Stomach smooth muscle (tissue), 2 donors: ENCODE measurements around the gene LCN6.
"Not testable (repeated sequence)": the region's sequence is repeated elsewhere in the genome, so short reads cannot be mapped to it uniquely, and the experiment has no call there.

Experiments
- H3K27ac ChIP-seq: one replicate; pipeline ENCODE4 v1.7.0; 2013; ENCODE audit warnings: mild to moderate bottlenecking, low read length, inconsistent platforms
- H3K27me3 ChIP-seq, 2 donors: one replicate each; pipeline ENCODE4 v1.7.0; 2013; ENCODE audit warnings: low read length in 2 of 2; ENCODE audit not compliant: insufficient read depth in 2 of 2, control insufficient read depth in 1 of 2
- H3K36me3 ChIP-seq, 2 donors: one replicate each; pipeline ENCODE4 v1.7.0; 2013; ENCODE audit warnings: low read length in 2 of 2; ENCODE audit not compliant: control insufficient read depth in 2 of 2, insufficient read depth in 2 of 2
- H3K4me1 ChIP-seq: one replicate; pipeline ENCODE4 v1.7.0; 2013; ENCODE audit warnings: low read length; ENCODE audit not compliant: control insufficient read depth, insufficient read depth
- H3K4me3 ChIP-seq, 2 donors: one replicate each; pipeline ENCODE4 v1.7.0; 2013; ENCODE audit warnings: low read length in 2 of 2
- H3K9ac ChIP-seq, 2 donors: one replicate each; pipeline ENCODE4 v1.7.0; 2013; ENCODE audit warnings: low read length in 2 of 2, mild to moderate bottlenecking in 1 of 2
- H3K9me3 ChIP-seq, 2 donors: one replicate each; pipeline ENCODE4 v1.7.0; 2013; ENCODE audit warnings: low read length in 2 of 2; ENCODE audit not compliant: control insufficient read depth in 2 of 2
- donor health status: healthy.
- donor health status: Pancreatic carcinoma.

The LCN6 gene

DNA sequence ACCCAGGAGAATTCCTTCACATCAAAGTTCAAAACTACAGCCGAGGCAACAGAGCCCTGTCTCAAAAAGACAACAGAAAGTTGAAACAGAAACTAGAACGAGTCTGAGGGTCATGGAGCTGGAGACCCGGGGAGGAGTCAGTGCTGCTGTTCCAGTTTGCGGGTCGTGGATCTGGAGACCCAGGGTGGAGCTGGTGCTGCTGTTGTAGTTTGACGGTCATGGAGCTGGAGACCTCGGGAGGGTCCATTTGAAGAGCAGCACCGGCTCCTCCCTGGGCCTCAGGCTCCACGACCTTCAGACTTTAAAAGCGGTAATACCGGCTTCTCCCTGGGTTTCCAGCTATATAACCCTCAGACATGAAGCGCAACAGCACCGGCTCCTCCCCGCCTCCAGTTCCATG lies 29.0 kb upstream of the LCN6 start:
- Histone ChIP-seq H3K9me3 (peaks cover 5 to 15% of the 10 kb centered on the region in 2 donors), H3K36me3 (no peaks in the 10 kb centered on the region), H3K9ac (no peak overlapping the region), H3K27me3 (peaks cover 4 to 8% of the 10 kb centered on the region in 2 donors), H3K27ac (no peak overlapping the region), H3K4me1 (no peaks in the 10 kb centered on the region), H3K4me3 (no peak overlapping the region)

DNA sequence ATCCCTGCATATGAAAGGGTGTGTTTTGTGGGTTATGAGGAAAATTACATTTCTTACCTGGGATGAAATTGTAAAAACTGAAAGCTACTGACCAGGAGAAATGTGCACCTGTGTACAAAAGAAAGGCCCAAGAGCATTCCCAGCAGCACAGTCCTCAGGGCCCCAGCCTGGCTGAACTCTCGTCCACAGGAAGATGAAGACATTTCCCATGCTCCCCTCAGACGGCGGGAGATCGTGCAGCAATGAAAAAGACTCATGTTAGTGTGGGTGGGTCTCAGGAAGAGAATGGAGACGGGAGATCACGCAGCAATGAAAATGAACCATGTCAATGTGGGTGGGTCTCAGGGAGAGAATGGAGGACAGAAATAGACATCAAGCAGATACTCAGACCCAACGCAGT lies 28.6 kb upstream of the LCN6 start:
- no peak overlapping the region for H3K27ac ChIP-seq
- H3K9ac ChIP-seq = no peak overlapping the region
- peaks cover 4 to 8% of the 10 kb centered on the region in 2 donors for H3K27me3 ChIP-seq
- no peak overlapping the region for H3K4me3 ChIP-seq
- H3K4me1 ChIP-seq = no peaks in the 10 kb centered on the region
- peaks cover 5 to 15% of the 10 kb centered on the region in 2 donors for H3K9me3 ChIP-seq
- no peaks in the 10 kb centered on the region for H3K36me3 ChIP-seq

- no peaks in the 10 kb centered on the region for H3K4me1 ChIP-seq
- H3K27me3 ChIP-seq = peaks cover 4 to 8% of the 10 kb centered on the region in 2 donors
- H3K4me3 ChIP-seq = no peak overlapping the region
- H3K9ac ChIP-seq = no peak overlapping the region
- peaks cover 5 to 15% of the 10 kb centered on the region in 2 donors for H3K9me3 ChIP-seq
- H3K36me3 ChIP-seq = no peaks in the 10 kb centered on the region
- H3K27ac ChIP-seq = no peak overlapping the region
Measured at GRCh38 chr9:136775191-136775590, 26.9 kb upstream of the LCN6 start.

DNA sequence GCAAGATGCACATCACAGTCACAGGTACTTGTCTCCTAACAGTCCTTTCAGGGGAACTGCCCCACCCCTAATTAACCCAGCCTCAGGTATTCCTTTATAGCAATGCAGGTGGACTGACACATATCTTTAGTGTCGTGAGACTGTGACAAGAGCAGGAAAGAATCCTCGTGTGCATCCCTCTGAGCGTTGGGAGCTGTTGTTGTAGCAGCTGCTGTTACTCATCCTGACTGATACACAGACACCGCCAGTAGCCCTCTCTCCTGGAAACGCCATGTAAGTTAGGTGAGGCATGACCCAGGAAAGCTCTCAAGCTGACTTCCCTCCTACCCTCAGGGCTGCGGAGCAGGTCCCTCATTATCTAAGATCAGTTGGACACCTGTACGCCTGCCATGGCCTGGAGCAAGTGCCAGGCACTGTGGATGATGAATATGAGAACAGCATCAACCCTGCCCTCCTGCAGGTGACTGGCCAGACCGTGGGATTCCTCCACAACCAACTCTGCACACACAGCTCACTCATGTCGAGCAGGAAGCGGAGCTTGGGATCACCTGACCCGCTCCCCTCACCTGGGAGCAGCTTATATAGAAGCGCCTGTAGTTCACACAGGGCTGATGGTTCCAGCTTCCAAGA lies 26.2 kb upstream of the LCN6 start:
- Histone ChIP-seq H3K36me3 (no peaks in the 10 kb centered on the region), H3K4me3 (no peak overlapping the region), H3K27me3 (peaks cover 4 to 8% of the 10 kb centered on the region in 2 donors), H3K9me3 (peaks cover 5 to 15% of the 10 kb centered on the region in 2 donors), H3K4me1 (peaks cover 3% of the 10 kb centered on the region), H3K9ac (no peak overlapping the region), H3K27ac (no peak overlapping the region)

GRCh38 chr9:136773386-136774044 lies 25.2 kb upstream of the LCN6 start:
- Histone ChIP-seq H3K9me3 (peaks cover 5 to 15% of the 10 kb centered on the region in 2 donors), H3K27ac (no peak overlapping the region), H3K27me3 (peaks cover 4 to 8% of the 10 kb centered on the region in 2 donors), H3K36me3 (no peaks in the 10 kb centered on the region), H3K4me3 (no peak overlapping the region), H3K9ac (no peak overlapping the region), H3K4me1 (peaks cover 3% of the 10 kb centered on the region)

- no peak overlapping the region for H3K27ac ChIP-seq
- no peak overlapping the region for H3K4me3 ChIP-seq
- H3K4me1 ChIP-seq = peaks cover 3% of the 10 kb centered on the region
- H3K36me3 ChIP-seq = no peaks in the 10 kb centered on the region
- H3K27me3 ChIP-seq = peaks cover 6 to 11% of the 10 kb centered on the region in 2 donors
- peaks cover 5 to 15% of the 10 kb centered on the region in 2 donors for H3K9me3 ChIP-seq
- H3K9ac ChIP-seq = no peak overlapping the region
Measured at GRCh38 chr9:136771907-136772415, 23.6 kb upstream of the LCN6 start.

DNA sequence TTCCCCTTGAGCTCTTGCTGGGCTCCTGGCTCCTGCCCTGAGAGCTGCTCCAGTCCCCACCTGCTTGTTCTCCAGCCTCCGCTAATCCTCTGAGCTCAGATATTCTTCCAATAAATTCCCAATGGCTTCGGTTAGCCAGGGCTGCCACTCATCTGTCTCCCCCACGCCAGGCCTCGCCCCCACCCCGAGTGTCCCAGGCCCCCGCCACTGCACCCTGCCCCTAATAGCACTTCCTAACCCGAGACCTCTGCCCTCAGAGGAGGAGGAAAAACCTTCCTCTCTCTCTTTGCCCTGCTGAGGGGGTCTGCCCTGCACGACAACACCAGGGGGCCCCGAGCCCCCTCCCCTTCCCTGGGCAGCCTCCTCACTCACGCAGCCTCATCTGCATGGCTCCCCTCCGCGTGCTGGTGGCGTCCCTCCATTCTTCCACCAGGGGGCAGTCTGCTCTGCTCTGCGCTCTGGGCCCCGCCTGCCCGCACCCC lies 21.4 kb upstream of the LCN6 start:
- no peak overlapping the region for H3K9ac ChIP-seq
- peaks cover 5 to 15% of the 10 kb centered on the region in 2 donors for H3K9me3 ChIP-seq
- peaks cover 6 to 12% of the 10 kb centered on the region in 2 donors for H3K27me3 ChIP-seq
- H3K36me3 ChIP-seq = no peaks in the 10 kb centered on the region
- peaks cover 3% of the 10 kb centered on the region for H3K4me1 ChIP-seq
- H3K4me3 ChIP-seq = no peak overlapping the region
- H3K27ac ChIP-seq = no peak overlapping the region

DNA sequence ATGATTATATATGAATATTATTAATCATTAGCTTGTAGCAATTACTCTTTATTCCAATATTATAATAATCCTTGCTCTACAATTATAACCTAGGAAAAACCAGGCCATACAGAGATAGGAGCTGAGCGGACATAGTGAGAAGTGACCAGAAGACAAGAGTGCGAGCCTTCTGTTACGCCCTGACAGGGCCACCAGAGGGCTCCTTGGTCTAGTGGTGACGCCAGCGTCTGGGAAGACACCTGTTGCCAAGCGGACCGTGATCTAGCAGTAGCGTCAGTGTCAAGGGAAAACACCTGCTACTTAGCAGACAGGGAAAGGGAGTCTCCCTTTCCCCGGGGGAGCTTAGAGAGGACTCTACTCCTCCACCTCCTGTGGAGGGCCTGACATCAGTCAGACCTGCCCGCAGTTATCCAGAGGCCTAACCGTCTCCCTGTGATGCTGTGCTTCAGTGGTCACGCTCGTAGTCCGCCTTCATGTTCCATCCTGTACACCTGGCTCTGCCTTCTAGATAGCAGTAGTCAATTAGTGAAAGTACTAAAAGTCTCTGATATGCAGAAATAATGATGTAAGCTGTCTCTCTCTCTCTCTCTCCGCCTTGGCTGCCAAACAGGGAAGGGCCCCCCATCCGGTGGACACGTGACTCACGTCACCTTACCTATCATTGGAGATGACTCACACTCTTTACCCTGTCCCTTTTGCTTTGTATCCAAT lies 18.2 kb upstream of the LCN6 start:
- H3K27me3 ChIP-seq = peaks cover 18 to 22% of the 10 kb centered on the region in 2 donors
- H3K4me1 ChIP-seq, H3K27ac ChIP-seq, H3K9ac ChIP-seq, H3K9me3 ChIP-seq, H3K4me3 ChIP-seq, H3K36me3 ChIP-seq: not testable (repeated sequence)

GRCh38 chr9:136765745-136766409 lies 17.6 kb upstream of the LCN6 start:
- not testable (repeated sequence) for H3K9me3 ChIP-seq, H3K4me1 ChIP-seq, H3K4me3 ChIP-seq, H3K36me3 ChIP-seq, H3K27ac ChIP-seq, H3K9ac ChIP-seq
- H3K27me3 ChIP-seq = peaks cover 18 to 23% of the 10 kb centered on the region in 2 donors

DNA sequence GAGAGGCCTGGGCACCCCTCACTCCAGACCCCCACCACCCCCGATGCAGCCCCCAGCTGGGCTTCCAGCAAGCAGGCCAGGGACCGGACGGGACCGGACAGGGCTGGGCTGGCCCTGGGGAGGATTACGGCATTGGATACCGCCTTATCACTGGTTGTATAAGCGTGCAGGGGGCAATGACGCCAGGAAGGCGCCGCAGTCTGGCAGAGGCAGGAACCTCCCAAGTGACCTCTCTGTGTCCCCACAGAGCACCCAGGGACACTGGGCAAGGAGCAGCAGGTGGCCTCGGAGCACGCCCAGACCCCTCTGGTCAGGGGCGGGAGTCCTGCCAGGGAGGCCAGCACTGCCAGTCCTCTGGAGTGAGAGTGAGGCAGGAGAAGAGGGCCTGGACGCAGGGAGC lies 16.7 kb upstream of the LCN6 start:
- Histone ChIP-seq H3K4me3 (no peak overlapping the region), H3K4me1 (peaks cover 9% of the 10 kb centered on the region), H3K27ac (no peak overlapping the region), H3K9ac (no peak overlapping the region), H3K27me3 (peaks cover 20 to 23% of the 10 kb centered on the region in 2 donors), H3K36me3 (no peaks in the 10 kb centered on the region), H3K9me3 (no peaks in the 10 kb centered on the region)
